BJ (cell line): ENCODE data around the gene LRP1-AS. TPM values are rescaled to one million over a fixed set of nuclear protein-coding genes. Genes with fewer than 3 reads are reported as not detected.

Experiments
- CTCF ChIA-PET: fragments of 350-600 bp; formaldehyde crosslinking; extraction: SDS; loops from one replicate; lab custom pipeline; 2021; ENCODE audit warnings: antibody characterized with exemption, inconsistent platforms; lab: Yijun Ruan, JAX
- POLR2A ChIA-PET: fragments of 300-600 bp; sonication (Branson Sonifier 250); formaldehyde crosslinking; extraction: SDS; loops from one replicate; lab custom pipeline; 2021; ENCODE audit warnings: antibody characterized with exemption; lab: Charles Lee
- DNase-seq: peaks from one replicate; pipeline ENCODE4 v3.0.0-alpha.2; 2011; ENCODE audit warnings: low read depth
- H3K27me3 ChIP-seq: 2 replicates; pipeline ENCODE4 v1.6.0; 2011; ENCODE audit warnings: low read length; ENCODE audit not compliant: control insufficient read depth, insufficient read depth
- H3K36me3 ChIP-seq: 2 replicates; pipeline ENCODE4 v1.5.1; 2011; ENCODE audit warnings: low read length; ENCODE audit not compliant: control insufficient read depth, insufficient read depth
- H3K4me3 ChIP-seq: 2 replicates; pipeline ENCODE4 v1.5.1; 2011; ENCODE audit warnings: low read depth, mild to moderate bottlenecking, control low read depth, low read length
- polyA plus RNA-seq: library from polyadenylated mRNA; depleted of rRNA; stranded (reverse); fragments of >200 nt; gene quantifications from 2 replicates; pipeline ENCODE4 v1.2.3, GENCODE V29; 2011
- TF ChIP-seq, protein P1 (sequence below): IDR thresholded peaks from 2 replicates; pipeline ENCODE4 v1.5.1; 2011; ENCODE audit warnings: low read depth, mild to moderate bottlenecking, control low read depth, inconsistent platforms, low read length, moderate library complexity; ENCODE audit not compliant: insufficient read depth

Gene LRP1-AS
- polyA plus RNA-seq, 1 experiment, result not detected

DNA sequence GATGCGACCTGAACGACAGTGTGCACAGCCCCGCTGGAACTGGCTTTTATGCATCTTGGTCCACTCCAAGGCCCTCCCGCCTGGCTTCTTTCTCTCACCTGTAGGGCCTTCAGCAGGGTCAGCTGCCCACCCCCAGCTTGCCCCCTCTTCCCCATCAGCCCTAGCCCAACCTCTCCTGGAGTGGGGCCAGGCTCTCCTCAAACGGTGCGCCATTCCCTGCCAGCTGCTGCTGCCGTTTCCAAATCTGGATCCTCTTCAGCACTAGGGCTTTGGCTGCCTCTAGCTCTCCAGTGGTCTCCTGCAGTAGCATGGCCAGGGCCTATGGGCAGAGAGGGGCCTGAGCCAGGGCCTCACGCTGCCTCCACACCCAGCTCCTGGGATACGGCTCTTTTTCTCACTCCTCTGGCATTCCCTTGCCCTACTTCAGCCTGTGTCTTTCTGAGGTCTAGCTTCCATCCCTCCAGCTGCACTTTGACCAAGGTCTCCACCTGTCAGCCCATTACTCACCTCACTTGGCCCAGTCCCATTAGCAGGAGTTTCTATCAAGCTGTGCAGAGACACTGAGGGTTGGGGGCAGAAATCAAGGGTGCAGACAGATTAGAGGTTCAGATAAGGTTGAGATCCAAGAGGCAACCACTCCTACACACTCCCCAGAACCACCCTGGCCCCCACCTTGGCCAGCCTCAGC is 41.3 kb downstream of the LRP1-AS start:
- ChIA-PET POLR2A (no interaction called here), CTCF (interaction anchor here (2.4 to 10.0 kb wide), 2 partner anchors 12 to 37 kb away, joined by 8 to 190 read pairs; partner anchors contain the start of gene NAB2)
- no peak overlapping the region for H3K4me3 ChIP-seq
- no peaks in the 10 kb centered on the region for H3K27me3 ChIP-seq
- no peak for DNase-seq
- TF ChIP-seq, protein P1, sequence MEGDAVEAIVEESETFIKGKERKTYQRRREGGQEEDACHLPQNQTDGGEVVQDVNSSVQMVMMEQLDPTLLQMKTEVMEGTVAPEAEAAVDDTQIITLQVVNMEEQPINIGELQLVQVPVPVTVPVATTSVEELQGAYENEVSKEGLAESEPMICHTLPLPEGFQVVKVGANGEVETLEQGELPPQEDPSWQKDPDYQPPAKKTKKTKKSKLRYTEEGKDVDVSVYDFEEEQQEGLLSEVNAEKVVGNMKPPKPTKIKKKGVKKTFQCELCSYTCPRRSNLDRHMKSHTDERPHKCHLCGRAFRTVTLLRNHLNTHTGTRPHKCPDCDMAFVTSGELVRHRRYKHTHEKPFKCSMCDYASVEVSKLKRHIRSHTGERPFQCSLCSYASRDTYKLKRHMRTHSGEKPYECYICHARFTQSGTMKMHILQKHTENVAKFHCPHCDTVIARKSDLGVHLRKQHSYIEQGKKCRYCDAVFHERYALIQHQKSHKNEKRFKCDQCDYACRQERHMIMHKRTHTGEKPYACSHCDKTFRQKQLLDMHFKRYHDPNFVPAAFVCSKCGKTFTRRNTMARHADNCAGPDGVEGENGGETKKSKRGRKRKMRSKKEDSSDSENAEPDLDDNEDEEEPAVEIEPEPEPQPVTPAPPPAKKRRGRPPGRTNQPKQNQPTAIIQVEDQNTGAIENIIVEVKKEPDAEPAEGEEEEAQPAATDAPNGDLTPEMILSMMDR, result no peak
- peaks cover 40% of the 10 kb centered on the region for H3K36me3 ChIP-seq

DNA sequence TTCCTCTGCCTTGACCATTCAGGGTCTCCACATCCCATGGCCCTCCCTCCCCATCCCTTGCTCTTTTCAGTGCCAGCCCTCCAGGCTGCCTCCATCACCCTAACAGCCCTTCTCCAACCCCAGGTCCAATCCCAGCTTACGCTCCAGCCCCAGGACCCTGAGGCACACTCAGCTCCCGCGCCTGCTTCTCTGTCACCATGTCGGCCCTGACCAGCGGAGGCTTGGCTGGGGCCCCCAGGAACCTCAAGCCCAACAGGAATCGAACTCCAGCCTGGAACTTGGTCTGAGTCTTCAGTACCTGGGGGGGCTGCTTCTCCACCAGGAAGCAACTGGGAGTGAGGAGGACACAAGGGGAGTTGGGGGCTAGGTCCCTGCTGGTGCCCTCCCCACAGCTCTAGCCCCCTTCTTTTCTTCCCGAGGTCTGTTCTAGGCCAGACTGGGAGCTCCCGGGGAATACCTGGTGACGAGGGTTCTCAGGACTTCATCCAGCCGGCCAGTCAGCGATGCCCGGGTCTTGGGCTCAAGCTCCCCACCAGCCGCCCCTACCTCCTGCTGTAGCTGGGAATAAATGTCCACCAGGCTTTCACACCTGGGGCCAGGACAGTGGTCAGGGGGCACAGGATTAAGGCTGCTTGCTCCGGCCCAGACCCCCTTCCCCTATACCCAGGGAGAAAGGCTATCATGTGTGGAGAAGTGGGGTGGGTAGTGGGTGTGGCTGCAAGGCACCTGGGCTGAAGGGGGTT is 42.2 kb downstream of the LRP1-AS start:
- DNase-seq, result no peak
- ChIA-PET CTCF (interaction anchor here (0.8 to 10.0 kb wide), 2 partner anchors 10 to 11 kb away, joined by 3 to 190 read pairs; partner anchors contain the start of gene NAB2), POLR2A (no interaction called here)
- Histone ChIP-seq H3K36me3 (peaks cover 42% of the 10 kb centered on the region), H3K4me3 (no peak overlapping the region), H3K27me3 (no peaks in the 10 kb centered on the region)
- TF ChIP-seq, protein P1, result no peak

DNA sequence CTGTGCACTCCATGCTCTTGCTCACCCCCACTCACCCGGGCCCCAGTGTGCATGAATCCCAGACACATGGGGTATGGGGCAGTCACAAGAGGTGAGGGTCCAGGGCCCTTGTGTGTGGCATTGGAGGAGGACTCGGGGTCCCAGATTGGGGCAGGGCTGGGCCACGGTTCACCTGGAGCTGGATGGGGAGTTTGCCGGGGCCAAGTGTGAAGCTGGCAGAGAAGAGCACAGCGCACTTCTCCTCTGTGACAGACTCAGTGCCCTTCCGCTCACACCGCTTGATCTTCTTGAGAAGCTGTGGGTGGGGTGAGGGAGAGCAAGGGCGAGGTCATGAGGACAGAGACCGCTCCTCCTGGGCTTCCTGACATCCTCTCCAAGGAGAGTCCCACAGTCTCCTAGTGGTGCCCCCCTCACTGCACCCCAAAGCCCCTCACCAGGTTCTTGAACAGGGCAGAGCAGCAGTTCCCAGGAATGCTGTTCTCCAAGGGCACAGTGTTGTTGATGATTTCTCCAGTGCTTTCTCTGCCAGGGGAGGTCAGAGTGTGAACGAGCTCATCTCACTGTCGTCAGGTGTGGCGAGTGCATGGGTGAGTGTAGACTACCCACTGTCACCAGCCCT is 43.0 kb downstream of the LRP1-AS start:
- H3K4me3 ChIP-seq, result no peak overlapping the region
- ChIA-PET CTCF (interaction anchor here (0.8 to 10.0 kb wide), 5 partner anchors 8 to 32 kb away, joined by 3 to 190 read pairs (median 3); partner anchors contain the start of genes LRP1 and NAB2), POLR2A (no interaction called here)
- DNase-seq, result no peak
- TF ChIP-seq, protein P1, result no peak
- no peaks in the 10 kb centered on the region for H3K27me3 ChIP-seq
- peaks cover 44% of the 10 kb centered on the region for H3K36me3 ChIP-seq

DNA sequence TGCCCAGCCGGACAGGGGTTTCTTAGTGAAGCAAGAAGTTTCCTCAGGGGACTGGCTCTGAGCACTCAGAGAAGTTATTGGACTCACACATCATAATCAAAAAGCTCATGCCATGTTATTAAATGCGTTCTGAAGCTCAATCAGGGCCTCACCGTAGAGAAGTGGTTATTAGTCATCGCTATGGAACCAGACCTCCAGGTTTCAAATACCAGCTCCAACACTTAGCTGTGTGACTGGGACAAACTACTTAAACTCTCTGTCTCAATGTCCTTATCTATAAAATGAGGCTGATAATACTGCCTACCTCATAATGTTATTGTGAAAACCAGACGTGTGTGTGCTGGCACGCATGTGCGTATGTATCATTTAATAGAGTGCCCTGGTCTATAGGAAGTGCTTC is 43.6 kb downstream of the LRP1-AS start:
- Histone ChIP-seq H3K36me3 (peaks cover 46% of the 10 kb centered on the region), H3K4me3 (no peak overlapping the region), H3K27me3 (no peaks in the 10 kb centered on the region)
- ChIA-PET CTCF (interaction anchor here (1.2 to 10.0 kb wide), 4 partner anchors 8 to 32 kb away, joined by 3 to 190 read pairs (median 6); partner anchors contain the start of genes LRP1 and NAB2), POLR2A (no interaction called here)
- DNase-seq, result no peak
- TF ChIP-seq, protein P1, result no peak
